ENCODE measurements around the gene SPATA16. TPM values are rescaled to one million over a fixed set of nuclear protein-coding genes. Genes with fewer than 3 reads are reported as not detected.

The SPATA16 gene
- total and polyA plus RNA-seq, 5 donors from 2014 or later = not detected

- DNase-seq (no peak), ATAC-seq (ENCODE audit: low read depth in 2 of 2) (no peak)
- Histone ChIP-seq H3K27ac (ENCODE audit: insufficient read depth, low read length, poor library complexity, severe bottlenecking) (no peak overlapping the region), H3K27me3 (ENCODE audit: control insufficient read depth, insufficient read depth, low read length) (no peaks in the 10 kb centered on the region), H3K4me3 (ENCODE audit: low read depth, low read length) (no peak overlapping the region), H3K4me1 (ENCODE audit: control insufficient read depth, insufficient read depth, low read length, poor library complexity, severe bottlenecking) (no peaks in the 10 kb centered on the region), H3K9me3 (ENCODE audit: control insufficient read depth in 2 of 2, low read length in 2 of 2) (no peaks in the 10 kb centered on the region), H3K36me3 (ENCODE audit: control insufficient read depth, insufficient read depth, low read length) (no peaks in the 10 kb centered on the region)
- Mint-ChIP-seq H3K9me3 (peaks cover 0 to 7% (median 1%) of the 10 kb centered on the region in 7 donors), H3K27ac (no peak overlapping the region), H3K4me1 (no peaks in the 10 kb centered on the region), H3K36me3 (no peaks in the 10 kb centered on the region), H3K27me3 (no peaks in the 10 kb centered on the region), H3K4me3 (no peak overlapping the region)
These were observed 127.7 kb downstream of the SPATA16 start for GRCh38 chr3:173013219-173013832.

- H3K9me3 Mint-ChIP-seq = peaks cover 0 to 7% (median 0%) of the 10 kb centered on the region in 7 donors
- no peaks in the 10 kb centered on the region for H3K4me1 ChIP-seq (ENCODE audit: control insufficient read depth, insufficient read depth, low read length, poor library complexity, severe bottlenecking)
These were observed 131.6 kb downstream of the SPATA16 start for GRCh38 chr3:173009410-173009809.

GRCh38 chr3:173008978-173009377, 132.1 kb downstream of the SPATA16 start:
- no peak overlapping the region for H3K27ac Mint-ChIP-seq

More at GRCh38 chr3:173009410-173009809, 131.6 kb downstream of the SPATA16 start:
- no peak overlapping the region for H3K4me3 Mint-ChIP-seq
- no peaks in the 10 kb centered on the region for H3K36me3 Mint-ChIP-seq
- no peak overlapping the region for H3K27ac Mint-ChIP-seq
- H3K27me3 Mint-ChIP-seq = no peaks in the 10 kb centered on the region
- Histone ChIP-seq H3K4me3 (ENCODE audit: low read depth, low read length) (no peak overlapping the region), H3K27me3 (ENCODE audit: control insufficient read depth, insufficient read depth, low read length) (no peaks in the 10 kb centered on the region), H3K9me3 (ENCODE audit: control insufficient read depth in 2 of 2, low read length in 2 of 2) (no peaks in the 10 kb centered on the region), H3K27ac (ENCODE audit: insufficient read depth, low read length, poor library complexity, severe bottlenecking) (no peak overlapping the region), H3K36me3 (ENCODE audit: control insufficient read depth, insufficient read depth, low read length) (no peaks in the 10 kb centered on the region)
- no peak for DNase-seq
- no peak for ATAC-seq (ENCODE audit: low read depth in 2 of 2)
- H3K4me1 Mint-ChIP-seq = no peaks in the 10 kb centered on the region

GRCh38 chr3:173007079-173007723, 133.8 kb downstream of the SPATA16 start:
- Mint-ChIP-seq H3K9me3 (peaks cover 0 to 7% (median 0%) of the 10 kb centered on the region in 7 donors), H3K27me3 (no peaks in the 10 kb centered on the region), H3K4me3 (no peak overlapping the region), H3K4me1 (no peaks in the 10 kb centered on the region), H3K36me3 (no peaks in the 10 kb centered on the region), H3K27ac (no peak overlapping the region)
- ATAC-seq (ENCODE audit: low read depth in 2 of 2) (no peak), DNase-seq (peak in 1 of 3 donors; percentile 37)
- H3K27me3 ChIP-seq (ENCODE audit: control insufficient read depth, insufficient read depth, low read length) = no peaks in the 10 kb centered on the region
- H3K27ac ChIP-seq (ENCODE audit: insufficient read depth, low read length, poor library complexity, severe bottlenecking) = no peak overlapping the region
- H3K36me3 ChIP-seq (ENCODE audit: control insufficient read depth, insufficient read depth, low read length) = no peaks in the 10 kb centered on the region
- H3K4me3 ChIP-seq (ENCODE audit: low read depth, low read length) = no peak overlapping the region
- no peaks in the 10 kb centered on the region for H3K9me3 ChIP-seq (ENCODE audit: control insufficient read depth in 2 of 2, low read length in 2 of 2)
- no peaks in the 10 kb centered on the region for H3K4me1 ChIP-seq (ENCODE audit: control insufficient read depth, insufficient read depth, low read length, poor library complexity, severe bottlenecking)

More at GRCh38 chr3:173008978-173009377, 132.1 kb downstream of the SPATA16 start:
- H3K9me3 ChIP-seq (ENCODE audit: control insufficient read depth in 2 of 2, low read length in 2 of 2) = no peaks in the 10 kb centered on the region
- DNase-seq = no peak
- no peaks in the 10 kb centered on the region for H3K27me3 Mint-ChIP-seq
- H3K4me1 Mint-ChIP-seq = no peaks in the 10 kb centered on the region
- H3K36me3 ChIP-seq (ENCODE audit: control insufficient read depth, insufficient read depth, low read length) = no peaks in the 10 kb centered on the region
- no peak overlapping the region for H3K4me3 Mint-ChIP-seq
- H3K27me3 ChIP-seq (ENCODE audit: control insufficient read depth, insufficient read depth, low read length) = no peaks in the 10 kb centered on the region
- H3K27ac ChIP-seq (ENCODE audit: insufficient read depth, low read length, poor library complexity, severe bottlenecking) = no peak overlapping the region
- peaks cover 0 to 7% (median 0%) of the 10 kb centered on the region in 7 donors for H3K9me3 Mint-ChIP-seq
- H3K4me1 ChIP-seq (ENCODE audit: control insufficient read depth, insufficient read depth, low read length, poor library complexity, severe bottlenecking) = no peaks in the 10 kb centered on the region
- no peak for ATAC-seq (ENCODE audit: low read depth in 2 of 2)
- no peak overlapping the region for H3K4me3 ChIP-seq (ENCODE audit: low read depth, low read length)
- H3K36me3 Mint-ChIP-seq = no peaks in the 10 kb centered on the region

- H3K36me3 ChIP-seq (ENCODE audit: control insufficient read depth, insufficient read depth, low read length) = no peaks in the 10 kb centered on the region
- no peak for ATAC-seq (ENCODE audit: low read depth in 2 of 2)
- no peak overlapping the region for H3K27ac ChIP-seq (ENCODE audit: insufficient read depth, low read length, poor library complexity, severe bottlenecking)
- H3K4me1 Mint-ChIP-seq = no peaks in the 10 kb centered on the region
- no peaks in the 10 kb centered on the region for H3K4me1 ChIP-seq (ENCODE audit: control insufficient read depth, insufficient read depth, low read length, poor library complexity, severe bottlenecking)
- no peak for DNase-seq
- no peaks in the 10 kb centered on the region for H3K27me3 Mint-ChIP-seq
- H3K4me3 ChIP-seq (ENCODE audit: low read depth, low read length) = no peak overlapping the region
- H3K27ac Mint-ChIP-seq = no peak overlapping the region
- H3K36me3 Mint-ChIP-seq = no peaks in the 10 kb centered on the region
- no peaks in the 10 kb centered on the region for H3K27me3 ChIP-seq (ENCODE audit: control insufficient read depth, insufficient read depth, low read length)
- H3K9me3 Mint-ChIP-seq = peaks cover 0 to 4% (median 0%) of the 10 kb centered on the region in 7 donors
- H3K9me3 ChIP-seq (ENCODE audit: control insufficient read depth in 2 of 2, low read length in 2 of 2) = no peaks in the 10 kb centered on the region
- H3K4me3 Mint-ChIP-seq = no peak overlapping the region
These were observed 135.0 kb downstream of the SPATA16 start for GRCh38 chr3:173006006-173006405.

GRCh38 chr3:173004681-173005080, 136.4 kb downstream of the SPATA16 start:
- Mint-ChIP-seq H3K36me3 (no peaks in the 10 kb centered on the region), H3K4me1 (no peaks in the 10 kb centered on the region), H3K4me3 (no peak overlapping the region), H3K9me3 (peaks cover 0 to 6% (median 0%) of the 10 kb centered on the region in 7 donors), H3K27ac (no peak overlapping the region), H3K27me3 (no peaks in the 10 kb centered on the region)
- H3K4me3 ChIP-seq (ENCODE audit: low read depth, low read length) = no peak overlapping the region
- no peak for ATAC-seq (ENCODE audit: low read depth in 2 of 2)
- H3K4me1 ChIP-seq (ENCODE audit: control insufficient read depth, insufficient read depth, low read length, poor library complexity, severe bottlenecking) = no peaks in the 10 kb centered on the region
- H3K27ac ChIP-seq (ENCODE audit: insufficient read depth, low read length, poor library complexity, severe bottlenecking) = no peak overlapping the region
- no peaks in the 10 kb centered on the region for H3K27me3 ChIP-seq (ENCODE audit: control insufficient read depth, insufficient read depth, low read length)
- DNase-seq = no peak
- no peaks in the 10 kb centered on the region for H3K9me3 ChIP-seq (ENCODE audit: control insufficient read depth in 2 of 2, low read length in 2 of 2)
- H3K36me3 ChIP-seq (ENCODE audit: control insufficient read depth, insufficient read depth, low read length) = no peaks in the 10 kb centered on the region

GRCh38 chr3:173003956-173004355, 137.1 kb downstream of the SPATA16 start:
- Mint-ChIP-seq H3K27ac (no peak overlapping the region), H3K9me3 (peaks cover 0 to 6% (median 0%) of the 10 kb centered on the region in 7 donors), H3K4me1 (no peaks in the 10 kb centered on the region), H3K36me3 (no peaks in the 10 kb centered on the region), H3K4me3 (no peak overlapping the region), H3K27me3 (no peaks in the 10 kb centered on the region)
- H3K4me3 ChIP-seq (ENCODE audit: low read depth, low read length) = no peak overlapping the region
- no peaks in the 10 kb centered on the region for H3K27me3 ChIP-seq (ENCODE audit: control insufficient read depth, insufficient read depth, low read length)
- no peaks in the 10 kb centered on the region for H3K9me3 ChIP-seq (ENCODE audit: control insufficient read depth in 2 of 2, low read length in 2 of 2)
- no peaks in the 10 kb centered on the region for H3K4me1 ChIP-seq (ENCODE audit: control insufficient read depth, insufficient read depth, low read length, poor library complexity, severe bottlenecking)
- ATAC-seq (ENCODE audit: low read depth in 2 of 2) (no peak), DNase-seq (no peak)
- no peaks in the 10 kb centered on the region for H3K36me3 ChIP-seq (ENCODE audit: control insufficient read depth, insufficient read depth, low read length)
- H3K27ac ChIP-seq (ENCODE audit: insufficient read depth, low read length, poor library complexity, severe bottlenecking) = no peak overlapping the region

- peaks cover 0 to 6% (median 0%) of the 10 kb centered on the region in 7 donors for H3K9me3 Mint-ChIP-seq
- H3K4me1 Mint-ChIP-seq = no peaks in the 10 kb centered on the region
- Histone ChIP-seq H3K9me3 (ENCODE audit: control insufficient read depth in 2 of 2, low read length in 2 of 2) (no peaks in the 10 kb centered on the region), H3K27me3 (ENCODE audit: control insufficient read depth, insufficient read depth, low read length) (no peaks in the 10 kb centered on the region), H3K4me1 (ENCODE audit: control insufficient read depth, insufficient read depth, low read length, poor library complexity, severe bottlenecking) (no peaks in the 10 kb centered on the region), H3K4me3 (ENCODE audit: low read depth, low read length) (no peak overlapping the region), H3K27ac (ENCODE audit: insufficient read depth, low read length, poor library complexity, severe bottlenecking) (no peak overlapping the region), H3K36me3 (ENCODE audit: control insufficient read depth, insufficient read depth, low read length) (no peaks in the 10 kb centered on the region)
- no peak overlapping the region for H3K27ac Mint-ChIP-seq
- no peaks in the 10 kb centered on the region for H3K27me3 Mint-ChIP-seq
- no peak for DNase-seq
- no peak overlapping the region for H3K4me3 Mint-ChIP-seq
- no peak for ATAC-seq (ENCODE audit: low read depth in 2 of 2)
- no peaks in the 10 kb centered on the region for H3K36me3 Mint-ChIP-seq
These were observed 137.6 kb downstream of the SPATA16 start for GRCh38 chr3:173003471-173003870.

Measured in CD4-positive, CD25-positive, alpha-beta regulatory T cell (primary cell).